ENCODE data around the gene DLG2. TPM values are rescaled to one million over a fixed set of nuclear protein-coding genes. Genes with fewer than 3 reads are reported as not detected.

DLG2 gene
- total RNA-seq, 4 donors from 2014 or later = 2.9 to 30.2 (median 22.6) TPM

DNA sequence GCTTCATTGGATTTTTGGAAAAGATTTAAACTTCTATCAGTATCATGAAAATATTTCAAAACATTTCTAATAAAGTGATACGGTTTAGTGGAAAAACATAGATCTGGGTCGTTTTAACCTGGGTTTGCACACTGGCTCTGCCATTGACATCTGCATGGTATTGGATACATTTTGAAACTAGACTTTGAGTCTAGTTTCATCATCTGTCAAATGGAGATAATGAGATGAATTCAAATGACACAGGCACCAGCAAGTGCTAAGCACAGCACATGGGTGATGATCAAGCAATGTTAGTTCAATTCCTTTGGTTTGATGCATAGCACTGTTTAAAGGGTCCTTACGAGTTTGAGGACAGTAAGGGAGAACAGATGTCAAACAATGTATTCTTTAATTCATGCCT is 1522.0 kb downstream of the DLG2 start:
- intact Hi-C loops (cut with DNase I; ENCODE audit: low total_unique reads) = no loop called here
- TF ChIP-seq, protein P1, sequence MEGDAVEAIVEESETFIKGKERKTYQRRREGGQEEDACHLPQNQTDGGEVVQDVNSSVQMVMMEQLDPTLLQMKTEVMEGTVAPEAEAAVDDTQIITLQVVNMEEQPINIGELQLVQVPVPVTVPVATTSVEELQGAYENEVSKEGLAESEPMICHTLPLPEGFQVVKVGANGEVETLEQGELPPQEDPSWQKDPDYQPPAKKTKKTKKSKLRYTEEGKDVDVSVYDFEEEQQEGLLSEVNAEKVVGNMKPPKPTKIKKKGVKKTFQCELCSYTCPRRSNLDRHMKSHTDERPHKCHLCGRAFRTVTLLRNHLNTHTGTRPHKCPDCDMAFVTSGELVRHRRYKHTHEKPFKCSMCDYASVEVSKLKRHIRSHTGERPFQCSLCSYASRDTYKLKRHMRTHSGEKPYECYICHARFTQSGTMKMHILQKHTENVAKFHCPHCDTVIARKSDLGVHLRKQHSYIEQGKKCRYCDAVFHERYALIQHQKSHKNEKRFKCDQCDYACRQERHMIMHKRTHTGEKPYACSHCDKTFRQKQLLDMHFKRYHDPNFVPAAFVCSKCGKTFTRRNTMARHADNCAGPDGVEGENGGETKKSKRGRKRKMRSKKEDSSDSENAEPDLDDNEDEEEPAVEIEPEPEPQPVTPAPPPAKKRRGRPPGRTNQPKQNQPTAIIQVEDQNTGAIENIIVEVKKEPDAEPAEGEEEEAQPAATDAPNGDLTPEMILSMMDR (IDR thresholded peaks at IDR 0.05) = no peak
- no peak for TF ChIP-seq POLR2A (IDR thresholded peaks at IDR 0.05)
- H3K4me1 ChIP-seq = no peaks in the 10 kb centered on the region
- no peak overlapping the region for H3K4me3 ChIP-seq
- H3K27me3 ChIP-seq = no peaks in the 10 kb centered on the region
- no peaks in the 10 kb centered on the region for H3K36me3 ChIP-seq
- H3K27ac ChIP-seq = no peak overlapping the region
- DNase-seq = no peak
- H3K9me3 ChIP-seq = no peaks in the 10 kb centered on the region

DNA sequence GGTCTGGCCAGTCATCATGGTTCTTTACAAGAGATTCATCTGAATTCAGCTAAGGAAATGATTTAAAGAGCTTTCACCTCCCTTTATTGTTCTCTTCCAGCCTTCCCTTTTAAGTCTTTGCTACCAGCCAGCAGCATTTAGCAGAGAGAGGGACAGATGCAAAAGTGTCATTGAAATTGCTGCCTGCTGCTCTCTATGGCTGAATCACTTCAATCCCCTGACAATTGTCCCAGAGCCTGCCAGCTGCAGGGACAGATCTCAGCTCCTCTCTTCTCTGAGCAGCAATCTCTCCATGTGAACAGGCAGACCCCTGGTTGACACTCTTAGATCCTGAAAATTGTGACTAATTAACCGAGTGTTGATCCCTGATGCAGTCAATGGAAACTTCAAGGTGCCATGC is 1524.0 kb downstream of the DLG2 start:
- DNase-seq = no peak
- Histone ChIP-seq H3K4me1 (no peaks in the 10 kb centered on the region), H3K4me3 (no peak overlapping the region), H3K27me3 (no peaks in the 10 kb centered on the region), H3K27ac (no peak overlapping the region), H3K36me3 (no peaks in the 10 kb centered on the region), H3K9me3 (no peaks in the 10 kb centered on the region)
- intact Hi-C loops (cut with DNase I; ENCODE audit: low total_unique reads) = no loop called here
- TF ChIP-seq, protein P1 (IDR thresholded peaks at IDR 0.05) = no peak
- no peak for TF ChIP-seq POLR2A (IDR thresholded peaks at IDR 0.05)

DNA sequence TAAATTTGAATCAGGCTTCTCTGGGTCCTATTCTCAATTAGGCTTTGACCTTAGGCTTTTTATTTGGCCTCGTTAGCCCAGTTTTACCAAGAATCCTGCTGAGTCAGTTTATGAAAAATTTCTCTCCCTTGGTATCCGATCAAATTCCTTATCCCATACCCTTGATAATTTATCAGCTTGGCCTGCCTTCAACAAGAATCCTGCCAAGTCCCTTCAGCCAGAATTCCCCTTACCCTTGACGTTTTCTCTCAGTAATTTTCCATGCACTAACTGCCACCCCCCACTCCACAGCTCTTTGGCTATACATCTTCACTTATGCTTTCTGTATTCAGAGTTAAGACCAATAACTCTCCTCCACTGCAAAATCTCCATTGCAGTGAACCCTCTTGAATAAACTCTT is 1530.0 kb downstream of the DLG2 start:
- DNase-seq = no peak
- H3K4me3 ChIP-seq = no peak overlapping the region
- H3K36me3 ChIP-seq = no peaks in the 10 kb centered on the region
- TF ChIP-seq POLR2A (IDR thresholded peaks at IDR 0.05) = no peak
- TF ChIP-seq, protein P1 (IDR thresholded peaks at IDR 0.05) = no peak
- intact Hi-C loops (cut with DNase I; ENCODE audit: low total_unique reads) = no loop called here
- no peak overlapping the region for H3K27ac ChIP-seq
- H3K27me3 ChIP-seq = no peaks in the 10 kb centered on the region
- no peaks in the 10 kb centered on the region for H3K4me1 ChIP-seq
- no peaks in the 10 kb centered on the region for H3K9me3 ChIP-seq

DNA sequence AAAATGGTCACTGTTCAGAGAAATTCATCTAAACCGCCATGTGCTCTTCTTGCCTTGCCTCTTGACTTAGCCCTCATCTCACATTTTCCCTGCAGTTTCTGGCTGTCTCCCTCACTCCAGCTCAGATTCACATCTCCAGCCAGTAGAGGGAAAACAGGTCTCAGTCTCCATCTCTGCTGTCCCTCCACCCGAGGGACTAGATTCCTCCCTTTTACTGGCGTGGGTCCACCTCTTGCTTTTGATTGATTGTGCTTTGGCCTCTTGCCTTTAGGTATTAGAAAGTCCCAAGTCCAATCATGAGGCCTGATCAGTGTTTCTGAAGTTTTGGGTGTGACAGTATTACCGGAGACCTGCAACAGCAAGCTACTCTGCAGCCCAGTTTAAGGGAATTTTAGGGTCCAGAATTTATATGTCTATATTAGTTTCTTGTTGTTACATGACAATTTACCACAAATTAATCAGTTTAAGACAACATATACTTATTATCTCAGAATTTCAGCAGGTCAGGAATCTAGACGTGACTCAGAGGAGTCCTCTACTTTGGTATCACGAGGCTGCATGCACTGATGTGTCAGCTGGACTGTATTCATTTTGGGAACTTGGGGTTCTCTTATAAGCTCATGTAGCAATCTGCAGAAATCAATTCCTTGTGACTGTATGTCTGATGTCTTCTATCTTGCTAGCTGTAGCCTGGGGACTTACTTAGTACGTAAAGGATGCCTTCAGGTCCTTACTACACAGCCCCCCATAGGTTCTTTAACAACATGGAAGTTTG is 1535.7 kb downstream of the DLG2 start:
- DNase-seq = no peak

More for the DNA sequence above, 1535.7 kb downstream of the DLG2 start:
- intact Hi-C loops (cut with DNase I; ENCODE audit: low total_unique reads) = loop anchor here (5.0 kb wide), 1 partner anchor 49 kb away; no protein-coding TSS in a partner anchor
- no peak overlapping the region for H3K4me3 ChIP-seq
- no peaks in the 10 kb centered on the region for H3K27me3 ChIP-seq
- H3K4me1 ChIP-seq = no peaks in the 10 kb centered on the region
- no peaks in the 10 kb centered on the region for H3K9me3 ChIP-seq
- no peaks in the 10 kb centered on the region for H3K36me3 ChIP-seq
- TF ChIP-seq, protein P1 (IDR thresholded peaks at IDR 0.05) = no peak
- TF ChIP-seq POLR2A (IDR thresholded peaks at IDR 0.05) = no peak
- no peak overlapping the region for H3K27ac ChIP-seq

All from uterus (tissue), 4 donors.